ENCODE measurements around the gene PTTG2.

- TF ChIP-seq CTCF (IDR thresholded peaks at IDR 0.05) (no peak), POLR2A (IDR thresholded peaks at IDR 0.05) (no peak), EP300 (IDR thresholded peaks at IDR 0.05) (no peak)
These were observed 43.4 kb downstream of the PTTG2 start for GRCh38 chr4:38003628-38004027.

All from tibial nerve (tissue), 4 donors.